ENCODE data around the gene MNT.

MNT gene

GRCh38 chr17:2416010-2416734 lies 15.3 kb upstream of the MNT start:
- peak; percentile 77 to 80 for DNase-seq (ENCODE audit: low read depth in 1 of 2, low spot score in 1 of 2)

- no peak for DNase-seq (ENCODE audit: low read depth in 1 of 2, low spot score in 1 of 2)
These were observed 14.2 kb upstream of the MNT start for GRCh38 chr17:2415081-2415480.

GRCh38 chr17:2414446-2415064 lies 13.7 kb upstream of the MNT start:
- DNase-seq (ENCODE audit: low read depth in 1 of 2, low spot score in 1 of 2) = no peak

- DNase-seq (ENCODE audit: low read depth in 1 of 2, low spot score in 1 of 2) = no peak
These were observed 11.7 kb upstream of the MNT start for GRCh38 chr17:2412561-2413021.

- no peak for DNase-seq (ENCODE audit: low read depth in 1 of 2, low spot score in 1 of 2)
These were observed 10.1 kb upstream of the MNT start for GRCh38 chr17:2410951-2411350.

GRCh38 chr17:2406903-2407790 lies 6.3 kb upstream of the MNT start:
- no peak for DNase-seq (ENCODE audit: low read depth in 1 of 2, low spot score in 1 of 2)

GRCh38 chr17:2406271-2406902 lies 5.5 kb upstream of the MNT start:
- no peak for DNase-seq (ENCODE audit: low read depth in 1 of 2, low spot score in 1 of 2)

- DNase-seq (ENCODE audit: low read depth in 1 of 2, low spot score in 1 of 2) = no peak
These were observed 4.5 kb upstream of the MNT start for GRCh38 chr17:2405247-2405926.

GRCh38 chr17:2403044-2403443 lies 2.2 kb upstream of the MNT start:
- DNase-seq (ENCODE audit: low read depth in 1 of 2, low spot score in 1 of 2) = no peak

- no peak for DNase-seq (ENCODE audit: low read depth in 1 of 2, low spot score in 1 of 2)
These were observed 1.7 kb upstream of the MNT start for GRCh38 chr17:2402544-2402943.

- peak; percentile 98 to 99 for DNase-seq (ENCODE audit: low read depth in 1 of 2, low spot score in 1 of 2)
These were observed 764 bp upstream of the MNT start for GRCh38 chr17:2401426-2402221.

- DNase-seq (ENCODE audit: low read depth in 1 of 2, low spot score in 1 of 2) = peak; percentile 30 to 46
These were observed 390 bp downstream of the MNT start for GRCh38 chr17:2400474-2400866.

GRCh38 chr17:2399572-2400473 lies 1.0 kb downstream of the MNT start:
- DNase-seq (ENCODE audit: low read depth in 1 of 2, low spot score in 1 of 2) = peak; percentile 73 to 91

- peak; percentile 16 to 40 for DNase-seq (ENCODE audit: low read depth in 1 of 2, low spot score in 1 of 2)
These were observed 1.9 kb downstream of the MNT start for GRCh38 chr17:2398655-2399571.

GRCh38 chr17:2398182-2398581 lies 2.7 kb downstream of the MNT start:
- DNase-seq (ENCODE audit: low read depth in 1 of 2, low spot score in 1 of 2) = no peak

GRCh38 chr17:2397247-2398171 lies 3.4 kb downstream of the MNT start:
- DNase-seq (ENCODE audit: low read depth in 1 of 2, low spot score in 1 of 2) = no peak

Measured in activated T-helper 1 cell treated with anti-CD3 and anti-CD28 coated beads, Interleukin-2, amount 50 U/mL, for 16 hours (primary cell).